ENCODE data around the gene SLC1A2. TPM values are rescaled to one million over a fixed set of nuclear protein-coding genes. Genes with fewer than 3 reads are reported as not detected.

The SLC1A2 gene
- total and polyA plus RNA-seq, 2 of the 4 experiments (the other 2 are of a cell fraction) = 0.15 to 0.54 TPM

- WGBS, 2 experiments (ENCODE audit: extremely low coverage in 2 of 2, insufficient read length in 1 of 2) = 33% methylated on average over 2 of the region's 2 CpGs; no CpG with 5 or more reads in 1 of the 2 experiments
Observed at GRCh38 chr11:35337914-35338305, 81.4 kb downstream of the SLC1A2 start.

More at GRCh38 chr11:35337914-35338305, 81.4 kb downstream of the SLC1A2 start:
- H4K5ac ChIP-seq (ENCODE audit: low read depth, low read length) = peak overlapping the region; percentile 15; the same call in 1 of the 2 replicates
- peaks cover 11% of the 10 kb centered on the region; the same call in 1 of the 2 replicates for H3K4me1 ChIP-seq (ENCODE audit: control insufficient read depth, insufficient read depth, low read length)
- H3K18ac ChIP-seq (ENCODE audit: low read depth, low read length) = peak overlapping the region; percentile 73; the same call in 1 of the 2 replicates
- H2BK120ac ChIP-seq (ENCODE audit: low read depth, low read length) = peak overlapping the region; percentile 82; the same call in 1 of the 2 replicates
- H3K27ac ChIP-seq (ENCODE audit: insufficient read depth, low read length) = no peak overlapping the region
- no peak overlapping the region for H3K4me2 ChIP-seq (ENCODE audit: low read depth, low read length)
- ChIA-PET CTCF (interaction anchor here (0.7 kb wide), 1 partner anchor 54 kb away, joined by 3 read pairs; no protein-coding TSS in a partner anchor), POLR2A (ENCODE audit: unreplicated experiment) (no interaction called here)
- H2BK5ac ChIP-seq (ENCODE audit: low read depth, low read length, poor library complexity, severe bottlenecking) = peak overlapping the region; percentile 100
- no peak overlapping the region for H2AFZ ChIP-seq (replicated peaks; ENCODE audit: low read length, poor library complexity)
- intact Hi-C loops (cut with micrococcal nuclease) = no loop called here
- peak overlapping the region; percentile 81; the same call in 1 of the 3 replicates for H2BK15ac ChIP-seq (ENCODE audit: low read depth, low read length)
- H3K9me3 ChIP-seq (ENCODE audit: control insufficient read depth, insufficient read depth, low read length) = no peaks in the 10 kb centered on the region
- no peak overlapping the region for H3K56ac ChIP-seq (ENCODE audit: extremely low read depth, insufficient read depth, low read length)
- H4K8ac ChIP-seq (ENCODE audit: low read depth in 2 of 2, low read length in 2 of 2) = peak overlapping the region in 1 of 2 experiments; percentile 63; a peak in 1 of 4 replicates
- no peaks in the 10 kb centered on the region for H3K36me3 ChIP-seq (ENCODE audit: control insufficient read depth, insufficient read depth, low read length)
- H2AK9ac ChIP-seq (replicated peaks; ENCODE audit: low read depth, low read length, poor library complexity) = no peak overlapping the region
- H3K9me1 ChIP-seq (ENCODE audit: insufficient read depth, low read length) = peaks cover 3% of the 10 kb centered on the region
- TF ChIP-seq MAFK (IDR thresholded peaks at IDR 0.05; ENCODE audit: low read depth, low read length) (no peak), FOS (IDR thresholded peaks at IDR 0.05; ENCODE audit: low read depth, low read length) (no peak), USF2 (IDR thresholded peaks at IDR 0.05; ENCODE audit: low read depth, low read length) (no peak), MXI1 (IDR thresholded peaks at IDR 0.05; ENCODE audit: borderline replicate concordance, low read depth, low read length) (no peak), CEBPB (IDR thresholded peaks at IDR 0.05; ENCODE audit: low read depth, low read length) (no peak), RCOR1 (IDR thresholded peaks at IDR 0.05; ENCODE audit: insufficient replicate concordance, low read length) (no peak), RAD21 (IDR thresholded peaks at IDR 0.05; ENCODE audit: low read length) (no peak), RFX5 (IDR thresholded peaks at IDR 0.05; ENCODE audit: low read depth, low read length) (no peak), SMC3 (IDR thresholded peaks at IDR 0.05; ENCODE audit: low read depth, low read length) (no peak), CHD1 (IDR thresholded peaks at IDR 0.05; ENCODE audit: low read depth, low read length) (no peak), NFE2L2 (IDR thresholded peaks at IDR 0.05; ENCODE audit: low read depth, low read length) (no peak), CTCF (conservative IDR thresholded peaks at IDR 0.05; ENCODE audit: low read depth, low read length) (no peak), ELK1 (IDR thresholded peaks at IDR 0.05; ENCODE audit: borderline replicate concordance, low read depth, low read length) (no peak)
- peak overlapping the region; percentile 66; the same call in 1 of the 2 replicates for H4K91ac ChIP-seq (ENCODE audit: insufficient read depth, low read depth, low read length)
- peaks cover 3% of the 10 kb centered on the region; the same call in 1 of the 2 replicates for H4K20me1 ChIP-seq (ENCODE audit: insufficient read depth, low read length)
- no peaks in the 10 kb centered on the region for H3K79me1 ChIP-seq (ENCODE audit: low read depth in 1 of 2, low read length in 2 of 2)
- H3K23ac ChIP-seq (ENCODE audit: low read depth, low read length) = no peak overlapping the region; the same call in 1 of the 2 replicates
- dilution Hi-C loops (cut with HindIII; ENCODE audit: low sequenced_read_pairs, unreplicated experiment) = no loop called here
- H2BK20ac ChIP-seq (ENCODE audit: low read depth, low read length) = peak overlapping the region; percentile 53
- peak; percentile 4; the same call in 1 of the 2 replicates for ATAC-seq (ENCODE audit: low read depth)
- in situ Hi-C loops (cut with MboI; ENCODE audit: low sequenced_read_pairs) = no loop called here
- no peak for DNase-seq
- H3K4ac ChIP-seq (ENCODE audit: low read depth, low read length) = peak overlapping the region; percentile 73; the same call in 1 of the 2 replicates
- H3K14ac ChIP-seq (replicated peaks; ENCODE audit: low read depth, low read length) = peak overlapping the region; percentile 62
- no peaks in the 10 kb centered on the region for H3K27me3 ChIP-seq (ENCODE audit: control insufficient read depth, insufficient read depth, low read length)
- no peak overlapping the region for H3K9ac ChIP-seq (ENCODE audit: low read depth, low read length)
- peak overlapping the region; percentile 83; the same call in 1 of the 2 replicates for H2AK5ac ChIP-seq (ENCODE audit: low read depth, low read length)
- no TSS peak for BruUV-seq (replicated peaks)
- no peak overlapping the region for H3K4me3 ChIP-seq (ENCODE audit: insufficient read depth, low read depth, low read length)

All from IMR-90 (cell line).